Measurements from ENCODE around the gene KANSL2.
"Not testable (repeated sequence)": the region's sequence is repeated elsewhere in the genome, so short reads cannot be mapped to it uniquely, and the experiment has no call there.

The KANSL2 gene

DNA sequence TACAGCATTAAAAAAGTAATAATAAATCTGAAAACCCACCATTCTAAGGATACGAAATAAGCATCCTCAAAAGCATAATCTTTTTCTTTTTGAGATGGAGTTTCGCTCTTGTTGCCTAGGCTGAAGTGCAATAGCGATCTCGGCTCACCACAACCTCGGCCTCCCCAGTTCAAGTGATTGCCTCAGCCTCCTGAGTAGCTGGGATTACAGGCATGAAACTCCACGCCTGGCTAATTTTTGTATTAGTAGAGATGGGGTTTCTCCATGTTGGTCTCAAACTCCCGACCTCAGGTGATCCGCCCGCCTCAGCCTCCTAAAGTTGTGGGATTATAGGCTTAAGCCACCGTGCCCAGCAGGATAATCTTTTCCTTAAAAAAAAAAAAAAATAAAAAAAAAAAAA is 30.2 kb upstream of the KANSL2 start:
- no peak overlapping the region for H3K27ac ChIP-seq
- peaks cover 72 to 90% (median 83%) of the 10 kb centered on the region in 11 experiments; a peak in 21 of 22 replicates for H4K20me1 ChIP-seq
- no peaks in the 10 kb centered on the region for H3K9me3 ChIP-seq (replicated peaks in 1 of 11)
- H3K27me3 ChIP-seq: no peaks in the 10 kb centered on the region
- no peak for TF ChIP-seq Cebpa-rat (IDR thresholded peaks at IDR 0.05)
- peaks cover 24 to 41% (median 27%) of the 10 kb centered on the region in 10 experiments for H3K4me1 ChIP-seq
- no peak overlapping the region for H3K9ac ChIP-seq
- no peak overlapping the region for H3K4me2 ChIP-seq
- H3K4me3 ChIP-seq: no peak overlapping the region
- H3K36me3 ChIP-seq: peaks cover 71 to 83% (median 80%) of the 10 kb centered on the region in 11 experiments

DNA sequence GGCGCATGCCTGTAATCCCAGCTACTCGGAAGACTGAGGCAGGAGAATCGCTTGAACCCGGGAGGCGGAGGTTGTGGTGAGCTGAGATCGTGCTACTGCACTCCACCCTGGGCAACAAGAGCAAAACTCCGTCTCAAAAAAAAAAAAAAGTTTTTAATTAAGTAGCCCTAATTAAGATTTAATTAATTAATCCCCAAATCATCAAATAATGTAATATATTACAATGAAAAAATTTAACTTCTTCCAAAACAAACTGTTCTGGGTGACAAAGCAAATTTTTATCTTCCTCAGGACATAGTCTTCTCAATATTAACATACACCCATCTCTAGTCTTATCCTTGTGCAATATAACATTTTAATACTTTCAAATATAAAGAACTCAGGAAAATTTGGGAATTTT is 16.8 kb upstream of the KANSL2 start:
- Histone ChIP-seq H4K20me1 (peaks cover 41 to 92% (median 72%) of the 10 kb centered on the region in 11 experiments; a peak in 21 of 22 replicates), H3K36me3 (peaks cover 93 to 100% (median 98%) of the 10 kb centered on the region in 11 experiments)
- H3K4me1 ChIP-seq; H3K4me3 ChIP-seq; H3K4me2 ChIP-seq; H3K27ac ChIP-seq; H3K9me3 ChIP-seq (replicated peaks in 1 of 11); H3K9ac ChIP-seq; H3K27me3 ChIP-seq: not testable (repeated sequence)

DNA sequence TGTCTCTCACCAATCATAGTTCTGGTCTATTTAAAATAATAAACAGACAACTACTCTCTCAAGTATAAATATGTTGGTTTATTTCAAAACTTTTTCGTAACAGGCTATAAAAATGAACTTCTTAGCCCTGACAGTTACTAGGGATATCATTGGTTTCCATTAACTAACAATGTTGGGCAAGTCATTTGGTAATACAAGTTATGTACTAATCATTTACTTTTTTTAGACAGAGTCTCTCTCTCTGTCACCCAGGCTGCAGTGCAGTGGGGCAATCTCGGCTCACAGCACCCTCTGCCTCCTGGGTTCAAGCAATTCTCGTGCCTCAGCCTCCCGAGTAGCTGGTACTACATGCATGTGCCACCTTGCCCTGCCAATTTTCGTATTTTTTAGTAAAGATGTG is 14.6 kb upstream of the KANSL2 start:
- H3K9me3 ChIP-seq (replicated peaks in 1 of 11): no peaks in the 10 kb centered on the region
- H3K4me1 ChIP-seq: peaks cover 0 to 5% (median 0%) of the 10 kb centered on the region in 10 experiments; a peak in 1 of 20 replicates
- no peak for TF ChIP-seq Cebpa-rat (IDR thresholded peaks at IDR 0.05)
- H4K20me1 ChIP-seq: peaks cover 24 to 89% (median 66%) of the 10 kb centered on the region in 11 experiments; a peak in 20 of 22 replicates
- no peak overlapping the region for H3K9ac ChIP-seq
- H3K36me3 ChIP-seq: peaks cover 92 to 100% (median 98%) of the 10 kb centered on the region in 11 experiments
- H3K4me2 ChIP-seq: no peak overlapping the region
- no peak overlapping the region for H3K27ac ChIP-seq
- no peaks in the 10 kb centered on the region for H3K27me3 ChIP-seq
- no peak overlapping the region for H3K4me3 ChIP-seq

- H3K4me1 ChIP-seq: peaks cover 0 to 7% (median 0%) of the 10 kb centered on the region in 10 experiments; a peak in 1 of 20 replicates
- H3K9me3 ChIP-seq (replicated peaks in 1 of 11): no peaks in the 10 kb centered on the region
- H3K4me3 ChIP-seq: no peak overlapping the region
- H4K20me1 ChIP-seq: peaks cover 21 to 89% (median 66%) of the 10 kb centered on the region in 11 experiments; a peak in 20 of 22 replicates
- H3K27ac ChIP-seq: no peak overlapping the region
- H3K4me2 ChIP-seq: no peak overlapping the region
- H3K9ac ChIP-seq: no peak overlapping the region
- TF ChIP-seq Cebpa-rat (IDR thresholded peaks at IDR 0.05): no peak
- peaks cover 93 to 100% (median 99%) of the 10 kb centered on the region in 11 experiments for H3K36me3 ChIP-seq
- H3K27me3 ChIP-seq: no peaks in the 10 kb centered on the region
Measured at GRCh38 chr12:48695859-48696258, 13.8 kb upstream of the KANSL2 start.

DNA sequence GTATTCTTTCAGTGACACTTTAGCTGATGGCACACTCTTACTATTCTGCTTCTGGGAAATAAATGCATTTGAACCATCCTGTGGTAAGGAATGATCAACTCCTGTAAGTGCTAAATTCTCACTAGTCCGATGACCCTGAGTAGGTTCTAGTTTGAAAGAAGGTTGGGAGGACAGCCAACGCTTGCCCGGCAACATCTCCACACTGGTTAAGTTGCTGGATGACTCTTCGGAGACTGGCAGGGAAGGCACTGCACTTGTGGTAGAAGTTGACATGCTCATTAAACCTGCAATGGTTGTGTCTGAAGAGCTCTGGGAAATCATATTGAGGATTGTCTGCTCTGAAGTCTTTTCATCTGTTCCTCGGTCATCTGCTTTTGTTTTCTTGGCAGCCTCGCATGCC is 12.0 kb upstream of the KANSL2 start:
- Histone ChIP-seq H3K9ac (no peak overlapping the region), H3K36me3 (peaks cover 91 to 100% (median 99%) of the 10 kb centered on the region in 11 experiments), H3K27ac (no peak overlapping the region), H3K4me2 (no peak overlapping the region), H3K9me3 (replicated peaks in 1 of 11) (no peaks in the 10 kb centered on the region), H3K4me3 (no peak overlapping the region), H3K4me1 (peaks cover 0 to 7% (median 0%) of the 10 kb centered on the region in 10 experiments; a peak in 1 of 20 replicates), H4K20me1 (peaks cover 31 to 89% (median 69%) of the 10 kb centered on the region in 11 experiments; a peak in 21 of 22 replicates), H3K27me3 (no peaks in the 10 kb centered on the region)
- no peak for TF ChIP-seq Cebpa-rat (IDR thresholded peaks at IDR 0.05)

DNA sequence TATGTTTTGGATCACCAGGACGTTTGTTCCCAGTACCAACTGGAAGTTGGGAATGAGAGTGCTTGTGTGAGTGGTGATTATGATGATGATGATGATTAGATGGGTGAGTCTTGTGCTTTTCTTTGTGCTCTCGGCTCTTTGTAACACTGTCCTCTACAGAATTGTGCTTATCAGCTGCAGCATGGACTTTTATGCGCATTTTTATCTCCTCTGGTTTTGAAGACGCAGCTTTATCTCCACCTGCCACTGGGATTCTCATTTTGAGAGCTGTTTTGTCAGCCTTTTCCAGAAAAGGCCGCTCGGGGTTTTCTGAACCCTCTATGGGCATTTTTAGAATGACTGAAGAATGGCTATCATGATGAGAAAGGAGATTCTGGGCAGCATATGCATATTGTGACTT is 11.5 kb upstream of the KANSL2 start:
- H3K4me1 ChIP-seq: peaks cover 0 to 7% (median 0%) of the 10 kb centered on the region in 10 experiments; a peak in 1 of 20 replicates
- H3K9me3 ChIP-seq (replicated peaks in 1 of 11): no peaks in the 10 kb centered on the region
- H3K9ac ChIP-seq: no peak overlapping the region
- no peak overlapping the region for H3K4me2 ChIP-seq
- no peak overlapping the region for H3K4me3 ChIP-seq
- no peaks in the 10 kb centered on the region for H3K27me3 ChIP-seq
- H3K27ac ChIP-seq: no peak overlapping the region
- peaks cover 91 to 100% (median 99%) of the 10 kb centered on the region in 11 experiments for H3K36me3 ChIP-seq
- no peak for TF ChIP-seq Cebpa-rat (IDR thresholded peaks at IDR 0.05)
- peaks cover 29 to 89% (median 71%) of the 10 kb centered on the region in 11 experiments; a peak in 21 of 22 replicates for H4K20me1 ChIP-seq

- no peak overlapping the region for H3K27ac ChIP-seq
- no peak overlapping the region for H3K9ac ChIP-seq
- H3K36me3 ChIP-seq: peaks cover 88 to 100% (median 95%) of the 10 kb centered on the region in 11 experiments
- H3K27me3 ChIP-seq: no peaks in the 10 kb centered on the region
- TF ChIP-seq Cebpa-rat (IDR thresholded peaks at IDR 0.05): no peak
- peaks cover 0 to 7% (median 0%) of the 10 kb centered on the region in 10 experiments; a peak in 1 of 20 replicates for H3K4me1 ChIP-seq
- H4K20me1 ChIP-seq: peaks cover 29 to 86% (median 70%) of the 10 kb centered on the region in 11 experiments; a peak in 20 of 22 replicates
- no peaks in the 10 kb centered on the region for H3K9me3 ChIP-seq (replicated peaks in 1 of 11)
- no peak overlapping the region for H3K4me3 ChIP-seq
- H3K4me2 ChIP-seq: no peak overlapping the region
Measured at GRCh38 chr12:48691826-48692487, 9.9 kb upstream of the KANSL2 start.

DNA sequence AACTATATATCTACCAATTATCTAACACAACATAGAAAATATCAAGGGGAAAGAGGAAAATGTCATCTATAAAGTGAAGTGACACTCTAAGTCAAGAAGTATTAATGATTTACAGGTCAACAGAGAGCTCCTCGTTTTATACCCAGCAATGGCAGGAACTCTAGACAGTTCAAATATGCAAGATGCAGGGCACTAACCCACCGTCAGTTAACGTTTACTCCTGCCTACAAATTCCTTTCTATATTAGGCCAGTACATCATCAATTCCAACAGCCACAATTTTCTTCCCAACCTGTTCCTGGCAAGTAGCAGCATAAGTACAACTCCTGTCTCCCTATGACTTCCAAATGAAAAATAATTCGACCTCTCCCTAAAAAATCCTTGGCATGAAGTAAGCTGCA is 9.0 kb upstream of the KANSL2 start:
- no peak overlapping the region for H3K4me3 ChIP-seq
- no peaks in the 10 kb centered on the region for H3K27me3 ChIP-seq
- TF ChIP-seq Cebpa-rat (IDR thresholded peaks at IDR 0.05): no peak
- no peak overlapping the region for H3K9ac ChIP-seq
- no peak overlapping the region for H3K4me2 ChIP-seq
- peaks cover 0 to 7% (median 0%) of the 10 kb centered on the region in 10 experiments; a peak in 1 of 20 replicates for H3K4me1 ChIP-seq
- H3K9me3 ChIP-seq (replicated peaks in 1 of 11): no peaks in the 10 kb centered on the region
- no peak overlapping the region for H3K27ac ChIP-seq
- peaks cover 79 to 92% (median 86%) of the 10 kb centered on the region in 11 experiments for H3K36me3 ChIP-seq
- H4K20me1 ChIP-seq: peaks cover 26 to 79% (median 64%) of the 10 kb centered on the region in 11 experiments; a peak in 19 of 22 replicates

DNA sequence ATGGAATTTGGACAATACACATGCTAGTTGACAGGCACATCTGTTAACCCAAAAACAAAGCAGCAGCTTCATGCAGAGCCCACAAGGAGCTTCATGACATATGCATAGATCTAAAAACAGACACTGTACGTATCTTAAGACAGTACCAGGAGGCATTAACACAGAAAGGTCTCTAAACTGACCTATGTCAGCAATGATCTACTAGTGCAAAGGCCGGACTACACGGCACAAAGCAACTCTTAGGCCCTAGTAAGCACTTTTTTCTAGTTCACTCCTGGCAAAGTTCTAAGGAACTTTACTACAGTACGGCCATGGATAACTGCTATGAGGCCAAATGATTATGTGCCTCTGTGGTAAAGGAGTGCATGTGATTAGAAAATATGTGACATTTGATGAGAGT is 8.4 kb upstream of the KANSL2 start:
- Histone ChIP-seq H3K9me3 (replicated peaks in 1 of 11) (no peaks in the 10 kb centered on the region), H4K20me1 (peaks cover 26 to 73% (median 58%) of the 10 kb centered on the region in 11 experiments; a peak in 19 of 22 replicates), H3K4me2 (no peak overlapping the region), H3K27me3 (no peaks in the 10 kb centered on the region), H3K4me1 (peaks cover 0 to 7% (median 0%) of the 10 kb centered on the region in 10 experiments; a peak in 1 of 20 replicates), H3K27ac (no peak overlapping the region), H3K36me3 (peaks cover 73 to 86% (median 80%) of the 10 kb centered on the region in 11 experiments), H3K4me3 (no peak overlapping the region), H3K9ac (no peak overlapping the region)
- no peak for TF ChIP-seq Cebpa-rat (IDR thresholded peaks at IDR 0.05)
